Suprapubic skin (tissue), 4 donors: ENCODE data around the gene STIM1. TPM values are rescaled to one million over a fixed set of nuclear protein-coding genes. Genes with fewer than 3 reads are reported as not detected.
A peak's percentile ranks its signal among the peaks of the same experiment; 100 is the strongest.

Experiments used
- DNase-seq, 2 donors: peaks; one replicate each; pipeline ENCODE4 v3.0.0-alpha.2; 2019; ENCODE audit warnings: low spot score in 2 of 2
- H3K27ac ChIP-seq: fragments of 200-600 bp; sonication (generic); one replicate; pipeline ENCODE4 v1.5.1; 2019
- H3K27me3 ChIP-seq: fragments of 200-600 bp; sonication (generic); one replicate; pipeline ENCODE4 v1.5.1; 2019
- H3K36me3 ChIP-seq: fragments of 200-600 bp; sonication (generic); one replicate; pipeline ENCODE4 v1.5.1; 2019
- H3K4me1 ChIP-seq: fragments of 200-600 bp; sonication (generic); one replicate; pipeline ENCODE4 v1.5.1; 2019
- H3K4me3 ChIP-seq: fragments of 200-600 bp; sonication (generic); one replicate; pipeline ENCODE4 v1.5.1; 2019; ENCODE audit warnings: mild to moderate bottlenecking
- H3K9me3 ChIP-seq: fragments of 200-600 bp; sonication (generic); one replicate; pipeline ENCODE4 v1.5.1; 2019
- CTCF ChIP-seq, 2 donors: fragments of 200-600 bp in 1 of 2; fragments of 450-650 bp in 1 of 2; sonication (generic) in 1 of 2; IDR thresholded peaks; one replicate each; pipeline ENCODE4 v1.5.1; 2016 to 2019; ENCODE audit warnings: antibody characterized with exemption in 2 of 2, mild to moderate bottlenecking in 1 of 2, moderate library complexity in 1 of 2
- EP300 ChIP-seq: sonication (generic); formaldehyde crosslinking; IDR thresholded peaks from one replicate; pipeline ENCODE4 v1.6.1; 2017; ENCODE audit warnings: antibody characterized with exemption
- POLR2A ChIP-seq, 2 donors: fragments of 450-650 bp; IDR thresholded peaks; one replicate each; pipeline ENCODE4 v1.6.1; 2017; ENCODE audit warnings: antibody characterized with exemption in 2 of 2, mild to moderate bottlenecking in 2 of 2, moderate library complexity in 2 of 2
- POLR2AphosphoS5 ChIP-seq, 3 donors: sonication (generic); formaldehyde crosslinking; IDR thresholded peaks; one replicate each; pipeline ENCODE4 v1.6.1; 2017; ENCODE audit warnings: antibody characterized with exemption in 3 of 3
- WGBS: methylation state at CpG from one replicate; pipeline ENCODE4 v1.1.5; 2018; 5-methylcytosine and 5-hydroxymethylcytosine counted together
- total RNA-seq, 4 donors: library from RNA; depleted of rRNA; stranded (reverse); fragments of >200 nt; gene quantifications; one replicate each; pipeline ENCODE4 v1.1.0, GENCODE V29; 2016

STIM1 gene
- total RNA-seq, 4 donors from 2014 or later, result 58.4 to 70.2 (median 60.9) TPM

GRCh38 chr11:4094348-4095291 is 239.2 kb downstream of the STIM1 start, which contains the start of gene RRM1:
RRM1 (plus strand) TSS chr11:4094799; CDS start chr11:4095013, 214 bp downstream.
- peak in 2 of 3 donors; percentile 84 to 89 for TF ChIP-seq POLR2AphosphoS5 (IDR thresholded peaks at IDR 0.05)
- TF ChIP-seq POLR2A (IDR thresholded peaks at IDR 0.05), result peak in 1 of 2 donors; percentile 56
- TF ChIP-seq CTCF (IDR thresholded peaks at IDR 0.05), result no peak
- 1% methylated on average over 31 of the region's 74 CpGs for WGBS
- Histone ChIP-seq H3K27ac (peak within 1 kb of the TSS; percentile 96), H3K4me1 (peaks cover 34% of the 10 kb centered on the region), H3K9me3 (no peaks in the 10 kb centered on the region), H3K36me3 (peaks cover 22% of the 10 kb centered on the region), H3K4me3 (peak within 1 kb of the TSS; percentile 89), H3K27me3 (no peaks in the 10 kb centered on the region)
- peak; percentile 96 to 98 for DNase-seq

DNA sequence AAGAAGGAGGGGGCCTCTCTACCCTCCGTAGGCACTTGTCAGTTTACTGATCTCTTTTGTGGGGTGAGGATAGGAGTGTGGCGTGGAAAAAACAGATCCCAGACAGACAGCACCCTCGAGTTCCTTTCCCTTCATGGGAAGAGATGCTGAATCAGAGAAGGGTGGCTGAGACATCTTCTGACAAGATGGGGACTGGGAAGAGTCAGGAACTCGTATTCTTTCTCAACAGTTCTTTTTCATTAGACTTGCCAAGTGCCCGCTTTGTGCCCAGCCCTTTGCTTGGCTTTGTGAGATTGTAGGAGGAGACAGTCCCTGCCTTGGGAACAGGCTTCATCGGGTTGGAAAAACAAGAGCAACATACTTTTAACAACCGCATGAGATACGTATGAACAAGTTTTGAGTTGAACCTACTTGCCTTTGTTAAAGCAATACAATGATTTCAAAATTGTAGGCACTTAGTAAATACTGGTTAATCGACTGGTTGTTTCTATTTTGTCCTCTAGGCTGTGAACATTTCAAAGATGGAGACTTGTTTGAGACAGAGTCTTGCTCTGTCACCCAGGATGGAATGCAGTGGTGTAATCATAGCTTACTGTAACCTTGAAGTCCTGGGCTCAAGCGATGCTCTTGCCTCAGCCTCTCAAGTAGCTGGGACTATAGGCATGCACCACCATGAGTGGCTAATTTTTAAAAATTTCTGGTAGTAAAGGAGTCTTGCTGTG is 240.2 kb downstream of the STIM1 start:
- 6% methylated on average over 10 of the region's 10 CpGs for WGBS
- H3K4me1 ChIP-seq, result peaks cover 34% of the 10 kb centered on the region
- TF ChIP-seq CTCF (IDR thresholded peaks at IDR 0.05), result no peak
- no peak for TF ChIP-seq POLR2AphosphoS5 (IDR thresholded peaks at IDR 0.05)
- no peak for TF ChIP-seq EP300
- no peak for TF ChIP-seq POLR2A (IDR thresholded peaks at IDR 0.05)

GRCh38 chr11:4098026-4098621 is 242.7 kb downstream of the STIM1 start:
- Histone ChIP-seq H3K27ac (no peak overlapping the region), H3K4me1 (peaks cover 34% of the 10 kb centered on the region), H3K4me3 (no peak overlapping the region), H3K36me3 (peaks cover 11% of the 10 kb centered on the region), H3K9me3 (no peaks in the 10 kb centered on the region), H3K27me3 (no peaks in the 10 kb centered on the region)
- DNase-seq, result no peak
- WGBS, result 74% methylated on average over 4 of the region's 4 CpGs
- TF ChIP-seq EP300 (no peak), POLR2AphosphoS5 (IDR thresholded peaks at IDR 0.05) (no peak), POLR2A (IDR thresholded peaks at IDR 0.05) (no peak), CTCF (IDR thresholded peaks at IDR 0.05) (no peak)

More for the DNA sequence above, 240.2 kb downstream of the STIM1 start:
- no peak for DNase-seq
- Histone ChIP-seq H3K4me3 (peak overlapping the region; percentile 89), H3K27ac (peak overlapping the region; percentile 96), H3K36me3 (peaks cover 12% of the 10 kb centered on the region), H3K9me3 (no peaks in the 10 kb centered on the region), H3K27me3 (no peaks in the 10 kb centered on the region)

DNA sequence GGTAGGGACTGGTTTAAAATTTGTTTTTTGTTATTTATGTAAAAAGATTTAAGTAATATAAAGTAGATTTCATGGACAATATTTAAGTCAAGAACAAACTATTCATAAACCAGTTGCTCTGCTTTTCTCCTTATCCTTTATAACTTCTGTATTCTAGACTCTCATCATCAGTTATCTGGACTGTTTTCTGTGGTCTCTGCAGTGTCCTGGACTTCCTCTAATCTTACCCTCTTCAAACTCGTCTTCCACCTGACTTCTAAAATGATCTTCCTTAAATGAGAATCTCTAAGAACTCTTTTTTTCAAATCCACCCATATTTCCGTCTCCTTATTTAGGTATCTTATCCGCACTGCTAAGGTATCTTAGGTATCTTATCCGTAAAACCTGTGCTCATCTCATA is 247.2 kb downstream of the STIM1 start:
- H3K4me3 ChIP-seq, result no peak overlapping the region
- no peak overlapping the region for H3K27ac ChIP-seq
- peaks cover under 1% of the 10 kb centered on the region for H3K4me1 ChIP-seq
- no peak for DNase-seq
- TF ChIP-seq CTCF (IDR thresholded peaks at IDR 0.05), result no peak
- no peak for TF ChIP-seq POLR2A (IDR thresholded peaks at IDR 0.05)
- TF ChIP-seq EP300, result no peak
- no peak for TF ChIP-seq POLR2AphosphoS5 (IDR thresholded peaks at IDR 0.05)
- H3K27me3 ChIP-seq, result no peaks in the 10 kb centered on the region
- WGBS, result 93% methylated on average over 4 of the region's 4 CpGs
- peaks cover 44% of the 10 kb centered on the region for H3K36me3 ChIP-seq
- no peaks in the 10 kb centered on the region for H3K9me3 ChIP-seq
